IPS-18a (cell line): ENCODE data around the gene NOL4L.
"Not testable (repeated sequence)": the region's sequence is repeated elsewhere in the genome, so short reads cannot be mapped to it uniquely, and the experiment has no call there.

ENCODE experiments used
- H3K27ac ChIP-seq: one replicate; pipeline ENCODE4 v1.5.1; 2013; ENCODE audit warnings: low read length
- H3K27me3 ChIP-seq: one replicate; pipeline ENCODE4 v1.6.1; 2013; ENCODE audit warnings: mild to moderate bottlenecking, low read length; ENCODE audit not compliant: control insufficient read depth, insufficient read depth
- H3K36me3 ChIP-seq: one replicate; pipeline ENCODE4 v1.6.1; 2013; ENCODE audit warnings: low read depth, low read length; ENCODE audit not compliant: control insufficient read depth
- H3K4me1 ChIP-seq: one replicate; pipeline ENCODE4 v1.6.1; 2013; ENCODE audit warnings: low read depth, low read length; ENCODE audit not compliant: control insufficient read depth
- H3K4me3 ChIP-seq: one replicate; pipeline ENCODE4 v1.5.1; 2013; ENCODE audit warnings: low read length
- H3K9ac ChIP-seq: one replicate; pipeline ENCODE4 v1.6.1; 2013; ENCODE audit warnings: mild to moderate bottlenecking, low read length, moderate library complexity
- H3K9me3 ChIP-seq: one replicate; pipeline ENCODE4 v1.6.1; 2013; ENCODE audit warnings: low read depth, low read length; ENCODE audit not compliant: control insufficient read depth

Gene NOL4L

GRCh38 chr20:32429745-32430360 is 155.3 kb downstream of the NOL4L start:
- no peaks in the 10 kb centered on the region for H3K9me3 ChIP-seq
- H3K4me1 ChIP-seq = no peaks in the 10 kb centered on the region
- H3K27me3 ChIP-seq = no peaks in the 10 kb centered on the region
- no peak overlapping the region for H3K27ac ChIP-seq
- peaks cover 31% of the 10 kb centered on the region for H3K36me3 ChIP-seq
- no peak overlapping the region for H3K4me3 ChIP-seq
- H3K9ac ChIP-seq = no peak overlapping the region

DNA sequence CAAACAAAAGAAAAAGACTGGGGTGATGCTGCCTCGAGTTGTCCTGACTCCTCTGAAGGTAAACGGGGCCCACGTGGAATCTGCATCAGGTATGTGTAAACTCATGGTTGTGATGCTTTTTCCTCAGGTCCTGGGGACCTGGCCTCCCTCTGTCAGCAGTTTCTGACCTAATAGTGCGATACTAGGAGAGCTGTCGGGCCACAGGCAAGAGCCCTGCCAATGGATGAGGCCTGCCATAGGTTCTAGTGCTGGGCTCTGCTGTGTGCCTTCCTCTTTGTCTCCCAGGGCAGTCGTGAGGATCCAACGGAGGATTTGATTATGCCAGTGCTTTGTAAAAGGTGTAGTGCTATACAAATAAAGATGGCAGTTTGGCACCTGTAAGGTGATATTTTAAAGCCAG is 155.8 kb downstream of the NOL4L start:
- Histone ChIP-seq H3K4me3 (no peak overlapping the region), H3K27ac (no peak overlapping the region), H3K27me3 (no peaks in the 10 kb centered on the region), H3K36me3 (peaks cover 29% of the 10 kb centered on the region), H3K4me1 (no peaks in the 10 kb centered on the region), H3K9me3 (no peaks in the 10 kb centered on the region), H3K9ac (no peak overlapping the region)

GRCh38 chr20:32427996-32428395 is 157.1 kb downstream of the NOL4L start:
- H3K27me3 ChIP-seq = no peaks in the 10 kb centered on the region
- H3K36me3 ChIP-seq = peaks cover 16% of the 10 kb centered on the region

DNA sequence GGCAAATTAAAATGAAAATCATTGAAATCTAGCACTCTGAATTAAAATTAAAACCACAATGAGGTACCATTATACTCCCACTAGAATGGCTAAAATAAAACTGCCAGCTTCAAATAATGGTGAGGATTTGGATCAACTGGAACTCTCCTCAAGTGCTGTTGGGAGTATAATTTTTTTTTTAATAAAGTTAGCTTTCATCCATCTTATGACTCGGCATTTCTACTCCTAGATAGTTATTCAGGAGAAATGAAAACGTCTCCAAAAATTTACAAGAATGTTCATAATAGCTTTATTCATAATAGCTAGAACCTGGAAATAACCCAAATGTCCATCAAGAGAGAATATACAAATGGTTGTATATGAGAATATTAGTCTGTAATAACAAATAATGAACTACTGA is 163.8 kb downstream of the NOL4L start:
- Histone ChIP-seq H3K4me3 (no peak overlapping the region), H3K27ac (no peak overlapping the region), H3K36me3 (no peaks in the 10 kb centered on the region)

More at GRCh38 chr20:32427996-32428395, 157.1 kb downstream of the NOL4L start:
- Histone ChIP-seq H3K9me3 (no peaks in the 10 kb centered on the region), H3K9ac (no peak overlapping the region), H3K4me1 (no peaks in the 10 kb centered on the region), H3K4me3 (no peak overlapping the region), H3K27ac (no peak overlapping the region)

GRCh38 chr20:32418376-32418775 is 166.8 kb downstream of the NOL4L start:
- no peaks in the 10 kb centered on the region for H3K36me3 ChIP-seq
- H3K4me1 ChIP-seq = no peaks in the 10 kb centered on the region
- H3K9me3 ChIP-seq = no peaks in the 10 kb centered on the region
- H3K27ac ChIP-seq = no peak overlapping the region
- H3K9ac ChIP-seq = no peak overlapping the region
- no peak overlapping the region for H3K4me3 ChIP-seq
- H3K27me3 ChIP-seq = no peaks in the 10 kb centered on the region

More for the DNA sequence above, 163.8 kb downstream of the NOL4L start:
- no peaks in the 10 kb centered on the region for H3K27me3 ChIP-seq
- no peak overlapping the region for H3K9ac ChIP-seq
- no peaks in the 10 kb centered on the region for H3K4me1 ChIP-seq
- H3K9me3 ChIP-seq = no peaks in the 10 kb centered on the region

DNA sequence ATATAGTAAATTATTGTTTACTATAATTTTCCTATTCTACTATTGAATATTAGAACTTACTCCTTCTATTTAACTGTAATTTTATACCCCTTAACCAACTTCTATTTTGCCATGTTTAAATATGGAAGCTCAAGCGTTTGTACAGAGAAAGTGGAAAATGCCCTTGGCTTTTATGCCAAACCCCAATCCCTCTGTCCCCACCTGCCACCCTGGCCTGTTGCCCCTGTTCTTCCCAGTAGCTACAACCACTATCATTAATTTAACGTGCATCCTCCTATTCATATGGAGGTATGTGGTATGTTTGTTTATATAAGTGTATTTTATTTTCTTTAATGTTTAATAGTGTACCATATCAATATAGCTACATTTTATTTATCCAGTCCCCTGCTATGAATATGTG is 168.9 kb downstream of the NOL4L start:
- Histone ChIP-seq H3K9ac (no peak overlapping the region), H3K4me1 (no peaks in the 10 kb centered on the region), H3K27ac (no peak overlapping the region), H3K27me3 (no peaks in the 10 kb centered on the region), H3K4me3 (no peak overlapping the region), H3K36me3 (no peaks in the 10 kb centered on the region), H3K9me3 (no peaks in the 10 kb centered on the region)

- no peak overlapping the region for H3K27ac ChIP-seq
- no peak overlapping the region for H3K9ac ChIP-seq
- no peaks in the 10 kb centered on the region for H3K27me3 ChIP-seq
- H3K4me3 ChIP-seq = no peak overlapping the region
- no peaks in the 10 kb centered on the region for H3K4me1 ChIP-seq
- H3K9me3 ChIP-seq = no peaks in the 10 kb centered on the region
- H3K36me3 ChIP-seq = no peaks in the 10 kb centered on the region
Measured at GRCh38 chr20:32415494-32415893, 169.6 kb downstream of the NOL4L start.

- Histone ChIP-seq H3K36me3 (no peaks in the 10 kb centered on the region), H3K27ac (no peak overlapping the region), H3K4me1 (no peaks in the 10 kb centered on the region), H3K27me3 (no peaks in the 10 kb centered on the region), H3K4me3 (no peak overlapping the region), H3K9ac (no peak overlapping the region), H3K9me3 (no peaks in the 10 kb centered on the region)
Measured at GRCh38 chr20:32411955-32412706, 173.0 kb downstream of the NOL4L start.

GRCh38 chr20:32407131-32407750 is 177.9 kb downstream of the NOL4L start:
- H3K9ac ChIP-seq, H3K36me3 ChIP-seq, H3K4me3 ChIP-seq, H3K4me1 ChIP-seq, H3K9me3 ChIP-seq, H3K27ac ChIP-seq, H3K27me3 ChIP-seq: not testable (repeated sequence)

DNA sequence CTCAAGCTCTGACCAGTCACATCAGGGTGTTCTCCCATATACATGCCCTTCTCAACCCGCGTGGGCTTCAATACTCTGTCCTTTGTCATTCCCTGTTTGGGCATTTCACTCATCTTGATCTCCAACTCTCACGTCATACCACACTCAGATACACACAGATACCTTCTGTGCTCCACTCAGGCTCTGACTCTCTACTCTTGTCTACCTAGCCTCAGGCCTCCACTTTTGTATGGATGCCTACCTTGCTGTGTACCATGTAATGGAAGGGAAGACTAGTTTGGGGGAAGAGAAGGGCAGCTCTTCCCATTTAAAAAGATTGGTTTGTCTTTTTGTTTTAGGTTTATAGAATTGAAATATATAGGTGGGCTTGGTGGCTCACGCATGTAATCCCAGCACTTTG is 178.4 kb downstream of the NOL4L start:
- Histone ChIP-seq H3K4me1 (no peaks in the 10 kb centered on the region), H3K27ac (no peak overlapping the region), H3K36me3 (no peaks in the 10 kb centered on the region), H3K9me3 (no peaks in the 10 kb centered on the region), H3K9ac (no peak overlapping the region), H3K4me3 (no peak overlapping the region), H3K27me3 (no peaks in the 10 kb centered on the region)

- Histone ChIP-seq H3K4me3 (no peak overlapping the region), H3K36me3 (no peaks in the 10 kb centered on the region), H3K4me1 (no peaks in the 10 kb centered on the region), H3K27me3 (no peaks in the 10 kb centered on the region), H3K9me3 (no peaks in the 10 kb centered on the region), H3K9ac (no peak overlapping the region), H3K27ac (no peak overlapping the region)
Measured at GRCh38 chr20:32404017-32404416, 181.1 kb downstream of the NOL4L start.

- Histone ChIP-seq H3K27me3 (no peaks in the 10 kb centered on the region), H3K9me3 (no peaks in the 10 kb centered on the region), H3K36me3 (no peaks in the 10 kb centered on the region), H3K4me3 (no peak overlapping the region), H3K9ac (no peak overlapping the region), H3K4me1 (no peaks in the 10 kb centered on the region), H3K27ac (no peak overlapping the region)
Measured at GRCh38 chr20:32400476-32400875, 184.7 kb downstream of the NOL4L start.
